HL-60/S4 (cell line): ENCODE measurements around the gene STOX2.
"Not testable (repeated sequence)": the region's sequence is repeated elsewhere in the genome, so short reads cannot be mapped to it uniquely, and the experiment has no call there.

Experiments
- in situ Hi-C: fragments of 300-500 bp; cut with MboI; formaldehyde crosslinking; loops from 2 replicates; pipeline ENCODE4 v1.14.3; 2022; ENCODE audit warnings: low sequenced_read_pairs

Gene STOX2

GRCh38 chr4:184019667-184020623 lies 114.8 kb downstream of the STOX2 start:
- in situ Hi-C loops = no loop called here

- in situ Hi-C loops = no loop called here
Measured at GRCh38 chr4:184021389-184021788, 116.3 kb downstream of the STOX2 start.

- in situ Hi-C loops = no loop called here
Measured at GRCh38 chr4:184022679-184023383, 117.7 kb downstream of the STOX2 start.

- in situ Hi-C loops = no loop called here
Measured at GRCh38 chr4:184024637-184025036, 119.5 kb downstream of the STOX2 start.

- in situ Hi-C loops = no loop called here
Measured at GRCh38 chr4:184028561-184029374, 123.7 kb downstream of the STOX2 start.

GRCh38 chr4:184030036-184030435 lies 124.9 kb downstream of the STOX2 start:
- in situ Hi-C loops = no loop called here

GRCh38 chr4:184030764-184031163 lies 125.7 kb downstream of the STOX2 start:
- in situ Hi-C loops = no loop called here

GRCh38 chr4:184032091-184032490 lies 127.0 kb downstream of the STOX2 start:
- in situ Hi-C loops = no loop called here

GRCh38 chr4:184039963-184040383 lies 134.9 kb downstream of the STOX2 start:
- in situ Hi-C loops = no loop called here

GRCh38 chr4:184041156-184041555 lies 136.0 kb downstream of the STOX2 start:
- in situ Hi-C loops = no loop called here

GRCh38 chr4:184046148-184046547 lies 141.0 kb downstream of the STOX2 start:
- in situ Hi-C loops = no loop called here

GRCh38 chr4:184051262-184051661 lies 146.2 kb downstream of the STOX2 start:
- in situ Hi-C loops = not testable (repeated sequence)

GRCh38 chr4:184052616-184053015 lies 147.5 kb downstream of the STOX2 start:
- in situ Hi-C loops = no loop called here

- in situ Hi-C loops = no loop called here
Measured at GRCh38 chr4:184053434-184053833, 148.3 kb downstream of the STOX2 start.

GRCh38 chr4:184056877-184057276 lies 151.8 kb downstream of the STOX2 start:
- in situ Hi-C loops = no loop called here

GRCh38 chr4:184058026-184058425 lies 152.9 kb downstream of the STOX2 start:
- in situ Hi-C loops = no loop called here

GRCh38 chr4:184059099-184059498 lies 154.0 kb downstream of the STOX2 start:
- in situ Hi-C loops = no loop called here

GRCh38 chr4:184061582-184061981 lies 156.5 kb downstream of the STOX2 start:
- in situ Hi-C loops = no loop called here

GRCh38 chr4:184062769-184063168 lies 157.7 kb downstream of the STOX2 start:
- in situ Hi-C loops = no loop called here

GRCh38 chr4:184064877-184065276 lies 159.8 kb downstream of the STOX2 start:
- in situ Hi-C loops = no loop called here
